RWPE2 (cell line): ENCODE measurements around the gene LCN6.

Experiments used
- ATAC-seq: fragments of 200-7000 bp; cut with Tn5 transposase; 3 replicates; pipeline ENCODE4 v1.9.1; 2021; ENCODE audit warnings: low read depth
- DNase-seq: peaks from one replicate; pipeline ENCODE4 v3.0.0-alpha.2; 2020; ENCODE audit warnings: low spot score
- H3K27ac ChIP-seq: fragments of 450-650 bp; 2 replicates; pipeline ENCODE4 v1.5.1; 2017; ENCODE audit warnings: mild to moderate bottlenecking; ENCODE audit not compliant: poor library complexity, severe bottlenecking
- H3K27me3 ChIP-seq: fragments of 250-450 bp; sonication (Bioruptor Pico); 2 replicates; pipeline ENCODE4 v1.5.1; 2021; ENCODE audit warnings: mild to moderate bottlenecking, moderate library complexity; ENCODE audit not compliant: insufficient read depth, poor library complexity, severe bottlenecking
- H3K36me3 ChIP-seq: fragments of 250-450 bp; sonication (Bioruptor Pico); 2 replicates; pipeline ENCODE4 v1.5.1; 2020; ENCODE audit warnings: low read depth, mild to moderate bottlenecking, moderate library complexity
- H3K4me1 ChIP-seq: fragments of 250-450 bp; sonication (Bioruptor Pico); 2 replicates; pipeline ENCODE4 v1.5.1; 2021; ENCODE audit warnings: mild to moderate bottlenecking, moderate library complexity; ENCODE audit not compliant: insufficient read depth, poor library complexity, severe bottlenecking
- H3K4me3 ChIP-seq: fragments of 250-450 bp; sonication (Bioruptor Pico); 2 replicates; pipeline ENCODE4 v1.5.1; 2021; ENCODE audit warnings: mild to moderate bottlenecking, moderate library complexity; ENCODE audit not compliant: severe bottlenecking
- H3K9me3 ChIP-seq: fragments of 250-450 bp; sonication (Bioruptor Pico); 2 replicates; pipeline ENCODE4 v1.5.1; 2021; ENCODE audit warnings: mild to moderate bottlenecking, moderate library complexity; ENCODE audit not compliant: severe bottlenecking
- CTCF ChIP-seq: fragments of 450-650 bp; IDR thresholded peaks from one replicate; pipeline ENCODE4 v1.5.1; 2017; ENCODE audit warnings: mild to moderate bottlenecking, moderate library complexity; ENCODE audit not compliant: poor library complexity, severe bottlenecking

LCN6 gene

DNA sequence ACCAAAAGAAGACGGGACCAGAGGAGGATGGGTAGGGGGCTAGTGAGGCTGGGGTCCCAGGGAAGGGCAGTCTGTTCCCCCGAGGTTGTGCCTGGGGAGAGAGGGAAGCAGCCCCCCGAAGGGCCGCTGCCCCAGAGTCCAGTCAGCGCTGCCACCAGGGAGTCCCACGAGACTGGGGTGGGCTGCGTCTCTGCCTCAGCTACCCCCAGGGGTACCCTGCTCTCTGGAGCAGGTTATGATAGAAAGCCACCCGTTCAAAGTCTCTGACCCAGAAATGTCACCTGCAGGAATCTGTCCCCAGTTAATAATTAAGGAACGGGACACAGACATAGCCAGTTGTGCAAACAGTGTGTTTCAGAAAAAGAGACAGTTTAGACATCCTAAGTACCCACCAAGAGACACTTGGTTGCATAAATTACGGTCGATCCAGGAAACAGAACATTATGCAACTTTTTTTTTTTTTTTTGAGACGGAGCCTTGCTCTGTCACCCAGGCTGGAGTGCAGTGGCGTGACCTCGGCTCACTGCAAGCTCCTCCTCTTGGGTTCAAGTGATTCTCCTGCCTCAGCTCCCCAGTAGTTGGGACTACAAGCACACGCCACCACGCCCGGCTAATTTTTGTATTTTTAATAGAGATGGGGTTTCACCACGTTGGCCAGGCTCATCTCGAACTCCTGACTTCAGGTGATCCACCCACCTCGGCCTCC lies 50.4 kb downstream of the LCN6 start:
- no peaks in the 10 kb centered on the region for H3K9me3 ChIP-seq
- no peak overlapping the region for H3K4me3 ChIP-seq
- no peak for TF ChIP-seq CTCF
- ATAC-seq = no peak
- DNase-seq = no peak
- peaks cover 14% of the 10 kb centered on the region for H3K4me1 ChIP-seq
- no peak overlapping the region for H3K27ac ChIP-seq
- H3K27me3 ChIP-seq = peaks cover 7% of the 10 kb centered on the region
- no peaks in the 10 kb centered on the region for H3K36me3 ChIP-seq

DNA sequence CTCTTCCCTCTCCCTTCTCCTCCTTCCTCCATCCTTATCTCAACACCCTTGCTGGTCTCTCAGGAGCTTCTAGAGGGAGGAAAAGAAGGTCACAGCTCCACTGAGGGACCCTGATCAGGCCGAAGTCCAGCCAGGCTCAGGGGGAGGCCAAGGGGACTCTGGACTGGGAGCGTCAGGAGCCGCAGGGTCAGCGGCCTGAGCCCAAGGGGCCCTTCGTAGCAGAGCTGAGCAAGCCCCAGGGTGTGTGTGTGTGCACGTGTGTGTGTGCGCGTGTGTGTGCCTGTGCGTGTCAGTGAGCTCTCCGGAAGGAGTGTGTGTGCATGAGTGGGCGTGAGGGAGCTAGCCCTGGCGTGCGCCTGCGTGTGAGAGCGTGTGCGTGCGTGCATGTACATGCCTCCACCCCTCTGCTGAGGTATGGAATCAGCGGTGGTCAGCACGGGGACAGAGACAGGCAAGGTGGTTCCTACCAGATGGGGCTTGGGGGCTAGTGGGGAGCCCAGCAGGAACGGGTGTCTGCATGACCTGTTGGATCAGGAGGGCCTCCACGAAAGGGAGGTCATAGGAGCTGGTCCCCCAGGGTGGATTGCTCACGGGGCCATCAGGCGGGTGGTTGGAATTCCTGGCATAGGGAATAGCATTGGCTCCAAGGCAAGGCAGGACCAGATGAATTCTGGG lies 51.0 kb downstream of the LCN6 start:
- Histone ChIP-seq H3K9me3 (no peaks in the 10 kb centered on the region), H3K4me3 (no peak overlapping the region), H3K36me3 (no peaks in the 10 kb centered on the region), H3K4me1 (peaks cover 14% of the 10 kb centered on the region), H3K27ac (no peak overlapping the region), H3K27me3 (peaks cover 7% of the 10 kb centered on the region)
- ATAC-seq (no peak), DNase-seq (no peak)
- no peak for TF ChIP-seq CTCF

DNA sequence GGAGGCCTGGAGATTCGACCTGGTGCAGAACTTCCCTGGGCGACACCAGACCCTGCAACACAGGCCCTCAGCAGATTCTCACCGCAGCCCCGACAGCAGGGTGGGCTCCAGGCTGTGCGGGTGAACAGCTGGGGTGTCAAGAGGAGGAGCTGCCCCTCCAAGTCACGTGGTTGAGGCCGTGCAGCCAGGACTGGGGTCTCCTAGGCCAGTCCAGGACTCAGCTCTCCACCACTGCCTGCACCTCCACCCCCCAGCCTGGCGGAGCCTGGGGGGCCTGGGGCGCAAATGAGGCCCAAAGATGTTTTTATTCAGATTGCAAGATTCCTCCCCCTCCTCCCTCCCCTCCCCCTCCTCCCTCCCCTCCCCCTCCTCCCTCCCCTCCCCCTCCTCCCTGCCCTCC lies 51.8 kb downstream of the LCN6 start:
- Histone ChIP-seq H3K9me3 (no peaks in the 10 kb centered on the region), H3K4me1 (peaks cover 14% of the 10 kb centered on the region), H3K27ac (no peak overlapping the region), H3K4me3 (no peak overlapping the region), H3K36me3 (no peaks in the 10 kb centered on the region), H3K27me3 (peaks cover 7% of the 10 kb centered on the region)
- no peak for TF ChIP-seq CTCF
- DNase-seq (no peak), ATAC-seq (no peak)

DNA sequence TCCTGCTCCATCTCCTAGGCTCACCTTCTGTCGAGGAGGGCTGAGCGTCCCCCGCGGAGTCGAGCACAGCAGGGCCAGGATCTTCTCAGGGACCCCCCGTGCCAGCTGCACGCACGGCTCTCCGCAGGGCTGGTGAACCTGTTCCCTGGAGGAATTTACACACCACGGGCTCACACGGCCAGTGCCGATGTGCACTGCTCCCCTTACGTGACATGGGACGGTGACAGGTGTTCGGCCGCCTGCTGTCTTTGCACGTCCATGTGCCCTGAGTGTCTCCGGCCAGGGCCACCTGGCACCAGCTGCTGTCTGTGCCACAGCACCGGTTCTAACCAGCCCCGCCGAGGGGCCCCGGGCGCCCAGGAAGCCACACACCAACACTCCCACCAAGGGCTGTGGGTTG lies 52.4 kb downstream of the LCN6 start:
- no peak overlapping the region for H3K4me3 ChIP-seq

More for the DNA sequence above, 52.4 kb downstream of the LCN6 start:
- Histone ChIP-seq H3K4me1 (peaks cover 14% of the 10 kb centered on the region), H3K9me3 (no peaks in the 10 kb centered on the region), H3K36me3 (no peaks in the 10 kb centered on the region), H3K27ac (no peak overlapping the region), H3K27me3 (peaks cover 1% of the 10 kb centered on the region)
- ATAC-seq (no peak), DNase-seq (no peak)
- no peak for TF ChIP-seq CTCF
